Esophagus muscularis mucosa (tissue), 4 donors: ENCODE measurements around the gene TMED10.

Experiments used
- EP300 ChIP-seq: sonication (generic); formaldehyde crosslinking; IDR thresholded peaks from one replicate; pipeline ENCODE4 v1.6.1; 2017; ENCODE audit warnings: antibody characterized with exemption
- POLR2A ChIP-seq: fragments of 450-650 bp; IDR thresholded peaks from one replicate; pipeline ENCODE4 v1.6.1; 2017; ENCODE audit warnings: antibody characterized with exemption, moderate library complexity, mild to moderate bottlenecking, low read depth
- TF ChIP-seq, protein P1 (sequence below), 3 experiments: fragments of 200-600 bp in 2 of 3; fragments of 450-650 bp in 1 of 3; sonication (generic) in 2 of 3; IDR thresholded peaks; one replicate each; pipeline ENCODE4 v1.5.1; 2017 to 2019; ENCODE audit warnings: antibody characterized with exemption in 3 of 3, mild to moderate bottlenecking in 2 of 3, moderate library complexity in 1 of 3

DNA sequence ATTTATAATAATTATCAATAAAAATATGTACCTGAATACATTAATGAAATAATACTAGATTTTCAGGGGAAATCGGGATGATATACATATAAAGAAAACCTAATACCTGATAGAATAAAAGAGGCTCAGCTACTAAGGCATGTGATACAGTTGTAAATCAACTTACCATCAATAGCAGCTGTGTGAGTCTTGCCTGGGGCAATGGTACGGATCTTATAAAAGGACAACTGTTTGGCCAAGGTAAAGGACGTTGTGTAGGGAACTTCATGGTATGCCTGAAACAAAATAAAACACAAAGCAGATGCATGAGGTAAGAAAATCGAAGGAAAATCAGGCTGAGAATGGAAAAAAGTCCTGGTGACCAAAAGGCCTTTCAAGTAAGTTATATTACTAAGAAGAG, 74.9 kb downstream of the TMED10 start:
- TF ChIP-seq, protein P1, sequence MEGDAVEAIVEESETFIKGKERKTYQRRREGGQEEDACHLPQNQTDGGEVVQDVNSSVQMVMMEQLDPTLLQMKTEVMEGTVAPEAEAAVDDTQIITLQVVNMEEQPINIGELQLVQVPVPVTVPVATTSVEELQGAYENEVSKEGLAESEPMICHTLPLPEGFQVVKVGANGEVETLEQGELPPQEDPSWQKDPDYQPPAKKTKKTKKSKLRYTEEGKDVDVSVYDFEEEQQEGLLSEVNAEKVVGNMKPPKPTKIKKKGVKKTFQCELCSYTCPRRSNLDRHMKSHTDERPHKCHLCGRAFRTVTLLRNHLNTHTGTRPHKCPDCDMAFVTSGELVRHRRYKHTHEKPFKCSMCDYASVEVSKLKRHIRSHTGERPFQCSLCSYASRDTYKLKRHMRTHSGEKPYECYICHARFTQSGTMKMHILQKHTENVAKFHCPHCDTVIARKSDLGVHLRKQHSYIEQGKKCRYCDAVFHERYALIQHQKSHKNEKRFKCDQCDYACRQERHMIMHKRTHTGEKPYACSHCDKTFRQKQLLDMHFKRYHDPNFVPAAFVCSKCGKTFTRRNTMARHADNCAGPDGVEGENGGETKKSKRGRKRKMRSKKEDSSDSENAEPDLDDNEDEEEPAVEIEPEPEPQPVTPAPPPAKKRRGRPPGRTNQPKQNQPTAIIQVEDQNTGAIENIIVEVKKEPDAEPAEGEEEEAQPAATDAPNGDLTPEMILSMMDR (IDR thresholded peaks at IDR 0.05), result no peak
- TF ChIP-seq POLR2A (no peak), EP300 (no peak)
